Psoas muscle (tissue), 8 donors: ENCODE results near the gene FMR1. TPM values are rescaled to one million over a fixed set of nuclear protein-coding genes. Genes with fewer than 3 reads are reported as not detected.
A peak's percentile ranks its signal among the peaks of the same experiment; 100 is the strongest.

Experiments used
- ATAC-seq, 4 donors: fragments of 200-7000 bp; cut with Tn5 transposase; one replicate each; pipeline ENCODE4 v1.9.1; 2020; ENCODE audit warnings: moderate library complexity in 3 of 4, mild to moderate bottlenecking in 2 of 4
- DNase-seq, 2 donors: peaks; one replicate each; pipeline ENCODE4 v3.0.0-alpha.2; 2020
- H3K27ac ChIP-seq: fragments of 200-600 bp; one replicate; pipeline ENCODE4 v1.8.0; 2022
- H3K27me3 ChIP-seq, 3 donors: fragments of 200-600 bp in 1 of 3; one replicate each; pipeline versions ENCODE4 v1.6.1 to v1.8.0; 2013 to 2022; ENCODE audit warnings: low read length in 2 of 3, mild to moderate bottlenecking in 2 of 3, moderate library complexity in 1 of 3; ENCODE audit not compliant: insufficient read depth in 3 of 3
- H3K36me3 ChIP-seq, 2 donors: fragments of 200-600 bp in 1 of 2; one replicate each; pipeline versions ENCODE4 v1.6.1 to v1.8.0; 2013 to 2022; ENCODE audit warnings: low read depth in 1 of 2, mild to moderate bottlenecking in 1 of 2, moderate library complexity in 1 of 2; ENCODE audit not compliant: insufficient read depth in 1 of 2
- H3K4me1 ChIP-seq: fragments of 200-600 bp; one replicate; pipeline ENCODE4 v1.8.0; 2022
- H3K4me3 ChIP-seq: fragments of 200-600 bp; one replicate; pipeline ENCODE4 v1.8.0; 2022; ENCODE audit warnings: mild to moderate bottlenecking
- H3K9me3 ChIP-seq: fragments of 200-600 bp; one replicate; pipeline ENCODE4 v1.8.0; 2022
- CTCF ChIP-seq: fragments of 200-600 bp; IDR thresholded peaks from one replicate; pipeline ENCODE4 v1.8.0; 2022; ENCODE audit warnings: antibody characterized with exemption
- WGBS, 3 donors: extraction: QIAGEN DNeasy Blood & Tissue Kit; methylation state at CpG; one replicate each; pipeline versions ENCODE4 v1.1.6 to v1.1.7; 2013; 5-methylcytosine and 5-hydroxymethylcytosine counted together
- intact Hi-C, 2 donors: fragments of 100-400 bp; cut with DNase I; formaldehyde crosslinking; loops; one replicate each; pipeline versions ENCODE4 v1.11.0 to v1.14.2; 2022
- long read RNA-seq, 2 donors: library from polyadenylated mRNA; unstranded; transcript quantifications; one replicate each; pipeline ENCODE4 v2.0.0, GENCODE V29; 2021
- polyA plus RNA-seq, 3 donors: library from polyadenylated mRNA; stranded (reverse); fragments of 200-250 nt; gene quantifications; one replicate each; pipeline ENCODE4 v1.2.3, GENCODE V29; 2013
- total RNA-seq, 4 donors: library from RNA; stranded (reverse); fragmentation: NEBNext Ultra II Directional in 2 of 4; extraction: Animal tissue kit (Norgen Biotek cat#: 25700) in 2 of 4; gene quantifications; one replicate each; pipeline versions ENCODE4 v1.2.1 to v1.2.4, GENCODE V29; 2021 to 2023
- donor health status: healthy with polysubstance abuse.
- donor health status: DM: no; HTN: no; CAD: no; lungs with moderate emphysema.
- donor health status: Bipolar disorder and iron deficiency.
- donor health status: healthy.
- donor health status: DM: yes; HTN: yes; CAD: no.
- donor health status: DM: no; HTN: no; CAD: no.
- donor health status: DM: no; HTN: no; CAD: no.
- donor health status: DM: yes; HTN: yes; CAD: no.

FMR1 gene
- 10 to 100 TPM; 10.5 to 11.8 (median 11.0) TPM for total RNA-seq
- 1 to 10 TPM; 6.0 to 9.7 (median 7.6) TPM for polyA plus RNA-seq
- long read RNA-seq, donor 1, full-length matches to known transcripts, result 2 of 10 reads
- long read RNA-seq, donor 1, partial matches to known transcripts, result 1 of 10 reads
- long read RNA-seq, donor 1, other reads (novel, unspliced or antisense), result 7 of 10 reads
- long read RNA-seq, donor 2, full-length matches to known transcripts, result 3 of 12 reads
- long read RNA-seq, donor 2, partial matches to known transcripts, result 4 of 12 reads
- long read RNA-seq, donor 2, other reads (novel, unspliced or antisense), result 5 of 12 reads

- intact Hi-C loops, result no loop called here
- 3 to 42% (median 22%) methylated on average over 17 to 62 of the region's 66 CpGs for WGBS, 3 donors
Measured at GRCh38 chrX:147911192-147912022, at the start of gene FMR1. FMR1 (plus strand) TSS chrX:147911919; CDS start chrX:147912180, 261 bp downstream.

DNA sequence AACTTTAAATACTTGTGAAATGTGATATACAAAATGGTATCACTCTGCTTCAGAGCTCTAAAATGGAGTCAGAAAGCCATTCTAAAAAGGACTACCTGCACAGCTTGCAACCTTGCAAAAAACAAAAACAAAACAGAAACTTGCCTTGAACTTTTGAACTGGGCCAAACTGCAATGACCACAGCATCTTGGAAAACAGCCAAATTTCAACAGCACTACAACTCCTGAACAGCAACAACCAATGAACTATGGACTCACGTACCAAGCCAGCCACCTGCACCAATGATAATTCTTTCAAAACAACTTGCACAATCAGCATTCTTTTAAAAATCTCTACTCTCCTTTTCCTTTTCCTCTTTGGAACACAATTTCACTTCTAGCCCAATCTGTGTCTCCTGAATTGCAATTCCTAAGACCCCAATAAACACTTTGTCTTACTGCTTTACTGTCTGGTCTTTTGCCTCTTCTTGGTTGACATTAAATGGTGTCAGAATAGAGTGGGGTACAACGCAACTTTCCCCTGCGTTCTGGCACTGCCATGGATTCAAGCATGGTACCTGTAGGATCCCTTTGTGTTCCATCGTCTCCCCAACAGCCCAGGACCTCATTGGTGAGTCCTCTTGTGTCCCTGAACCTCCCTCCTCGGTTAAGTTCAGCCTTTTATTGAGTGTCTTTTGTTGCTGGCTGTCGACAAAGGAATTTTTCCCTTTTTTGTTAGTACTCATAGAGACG is 35.7 kb upstream of the FMR1 start:
- ATAC-seq (no peak), DNase-seq (no peak)
- intact Hi-C loops, result no loop called here
- TF ChIP-seq CTCF, result no peak
- Histone ChIP-seq H3K4me1 (no peaks in the 10 kb centered on the region), H3K9me3 (peaks cover 16% of the 10 kb centered on the region), H3K36me3 (no peaks in the 10 kb centered on the region), H3K27ac (no peak overlapping the region), H3K27me3 (no peaks in the 10 kb centered on the region), H3K4me3 (no peak overlapping the region)
- 52 to 78% (median 74%) methylated on average over 7 of the region's 7 CpGs for WGBS, 3 donors

More at GRCh38 chrX:147911192-147912022, at the start of gene FMR1:
- Histone ChIP-seq H3K27me3 (no peaks in the 10 kb centered on the region), H3K27ac (peak within 1 kb of the TSS; percentile 87), H3K9me3 (no peaks in the 10 kb centered on the region), H3K36me3 (no peaks in the 10 kb centered on the region), H3K4me1 (peaks cover 3% of the 10 kb centered on the region), H3K4me3 (peak within 1 kb of the TSS; percentile 84)
- DNase-seq, result peak; percentile 92 to 96
- peak; percentile 95 to 98 (median 96) for ATAC-seq
- no peak for TF ChIP-seq CTCF

DNA sequence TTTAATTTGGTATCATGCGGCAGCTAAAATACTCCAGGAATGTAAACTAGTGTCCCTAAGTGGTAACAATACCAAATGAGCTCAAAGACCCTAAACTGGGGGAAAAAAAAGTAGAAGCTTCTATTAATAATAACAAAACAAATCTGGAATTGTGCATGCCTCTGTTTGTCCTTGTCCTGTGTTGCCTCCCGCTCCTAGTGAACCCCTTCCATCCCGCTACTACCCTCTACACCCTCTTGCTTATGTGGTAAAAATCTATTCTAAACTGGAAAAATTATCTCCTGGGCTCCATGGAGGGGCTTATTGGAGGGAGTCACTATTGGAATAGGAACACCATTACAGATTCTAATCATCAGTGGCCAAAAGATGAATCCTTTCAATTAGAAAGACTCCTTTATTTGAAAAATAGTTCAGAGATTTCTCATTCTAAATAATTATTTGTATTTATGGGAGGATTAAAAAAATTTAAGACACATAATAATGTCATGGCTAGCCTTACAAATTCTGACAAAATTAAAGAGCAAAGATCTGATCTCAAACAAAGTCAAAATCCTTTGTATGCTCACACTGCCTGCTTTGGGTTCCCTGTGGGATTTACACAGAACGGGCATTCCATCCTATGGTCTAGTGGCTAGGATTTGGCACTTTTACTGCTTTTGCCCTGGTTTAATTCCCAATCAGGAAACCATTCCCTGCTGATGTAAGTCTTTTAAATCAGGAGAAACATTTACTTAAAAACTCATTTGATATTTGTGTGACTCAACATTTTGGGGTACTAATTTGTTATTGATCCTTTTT is 34.7 kb upstream of the FMR1 start:
- Histone ChIP-seq H3K27ac (no peak overlapping the region), H3K27me3 (no peaks in the 10 kb centered on the region), H3K4me3 (no peak overlapping the region), H3K4me1 (no peaks in the 10 kb centered on the region), H3K9me3 (peaks cover 6% of the 10 kb centered on the region), H3K36me3 (no peaks in the 10 kb centered on the region)
- intact Hi-C loops, result no loop called here
- WGBS, 3 donors, result 67 to 76% (median 68%) methylated on average over 4 of the region's 4 CpGs
- DNase-seq, result no peak
- ATAC-seq, result no peak
- no peak for TF ChIP-seq CTCF

DNA sequence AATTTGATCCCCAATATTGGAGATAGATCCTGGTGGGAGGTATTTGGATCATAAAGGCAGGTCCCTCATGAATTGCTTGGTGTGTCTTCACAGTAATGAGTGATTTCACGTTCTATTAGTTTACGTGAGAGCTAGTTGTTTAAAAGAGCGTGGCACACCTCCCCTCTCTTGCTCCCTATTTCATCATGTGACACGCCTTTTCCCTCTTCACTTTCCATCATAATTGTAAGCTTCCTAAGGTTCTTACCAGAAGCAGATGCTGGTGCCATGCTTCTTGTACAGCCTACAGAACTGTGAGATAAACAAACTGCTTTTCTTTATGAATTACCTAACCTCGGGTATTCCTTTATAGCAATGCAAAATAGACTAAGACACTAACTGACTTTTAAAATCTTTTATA is 34.0 kb upstream of the FMR1 start:
- no peak overlapping the region for H3K4me3 ChIP-seq
- TF ChIP-seq CTCF, result no peak
- ATAC-seq, result no peak
- no peaks in the 10 kb centered on the region for H3K9me3 ChIP-seq
- 51 to 67% (median 61%) methylated on average over 5 of the region's 5 CpGs for WGBS, 3 donors
- no peak overlapping the region for H3K27ac ChIP-seq
- H3K4me1 ChIP-seq, result no peaks in the 10 kb centered on the region
- intact Hi-C loops, result no loop called here
- no peaks in the 10 kb centered on the region for H3K36me3 ChIP-seq
- H3K27me3 ChIP-seq, result no peaks in the 10 kb centered on the region
- DNase-seq, result no peak
